ENCODE results near the gene PTPRCAP. TPM values are rescaled to one million over a fixed set of nuclear protein-coding genes. Genes with fewer than 3 reads are reported as not detected.

Gene PTPRCAP
- total and polyA plus RNA-seq, 10 of the 15 experiments (the other 5 are each of a cell fraction or from before 2014, with no cell fraction given), result 4.7 to 266 (median 125) TPM

- TF ChIP-seq ZBTB40 (IDR thresholded peaks at IDR 0.05; ENCODE audit: borderline replicate concordance) (no peak), HCFC1 (IDR thresholded peaks at IDR 0.05; ENCODE audit: low read length) (peak; percentile 35; the same call in 1 of the 2 replicates), IKZF1 (conservative IDR thresholded peaks at IDR 0.05) (peak; percentile 80), CHD1 (IDR thresholded peaks at IDR 0.05; ENCODE audit: low read depth, low read length) (no peak), MTA3 (IDR thresholded peaks at IDR 0.05; ENCODE audit: borderline replicate concordance, low read length) (no peak), BHLHE40 (IDR thresholded peaks at IDR 0.05; ENCODE audit: borderline replicate concordance in 1 of 2, low read depth in 2 of 2, low read length in 1 of 2) (peak; percentile 32 to 72; a peak in 3 of 4 replicates)
These were observed 35.8 kb downstream of the PTPRCAP start, which contains the start of gene PPP1CA (continued) for GRCh38 chr11:67401495-67402191.

All from GM12878 (cell line).